Trophoblast cell (in vitro differentiated cells and primary cell): Measurements from ENCODE around the gene LENG8.
A peak's percentile ranks its signal among the peaks of the same experiment; 100 is the strongest.

Experiments used
- DNase-seq, 2 donors: peaks; one replicate each; pipeline ENCODE4 v3.0.0-alpha.2; 2016
- H2AFZ ChIP-seq: 2 replicates; pipeline ENCODE4 v1.6.1; 2013; ENCODE audit warnings: low read length, moderate library complexity, mild to moderate bottlenecking; ENCODE audit not compliant: insufficient read depth, poor library complexity
- H2AK5ac ChIP-seq: 2 replicates; pipeline ENCODE4 v1.6.1; 2013; ENCODE audit warnings: mild to moderate bottlenecking, low read length
- H2BK120ac ChIP-seq: 2 replicates; pipeline ENCODE4 v1.6.1; 2013; ENCODE audit warnings: low read length, mild to moderate bottlenecking, moderate library complexity; ENCODE audit not compliant: insufficient read depth, poor library complexity
- H2BK12ac ChIP-seq: 2 replicates; pipeline ENCODE4 v1.6.1; 2013; ENCODE audit warnings: mild to moderate bottlenecking, low read length, moderate library complexity
- H2BK5ac ChIP-seq: 2 replicates; pipeline ENCODE4 v1.6.1; 2013; ENCODE audit warnings: low read length, low read depth, moderate library complexity, mild to moderate bottlenecking; ENCODE audit not compliant: poor library complexity
- H3K14ac ChIP-seq: 2 replicates; pipeline ENCODE4 v1.6.1; 2013; ENCODE audit warnings: mild to moderate bottlenecking, low read length
- H3K18ac ChIP-seq: 2 replicates; pipeline ENCODE4 v1.6.1; 2013; ENCODE audit warnings: mild to moderate bottlenecking, low read length
- H3K23ac ChIP-seq: 2 replicates; pipeline ENCODE4 v1.6.1; 2013; ENCODE audit warnings: low read length
- H3K27ac ChIP-seq: 2 replicates; pipeline ENCODE4 v1.5.1; 2013; ENCODE audit warnings: low read depth, mild to moderate bottlenecking, inconsistent platforms, low read length, moderate library complexity
- H3K27me3 ChIP-seq: 2 replicates; pipeline ENCODE4 v1.6.1; 2013; ENCODE audit warnings: inconsistent platforms, mild to moderate bottlenecking, low read length, moderate library complexity; ENCODE audit not compliant: insufficient read depth
- H3K36me3 ChIP-seq, 2 experiments: 1 replicate in 1 of 2; 2 replicates in 1 of 2; pipeline ENCODE4 v1.6.1; 2013; ENCODE audit warnings: low read length in 2 of 2, mild to moderate bottlenecking in 2 of 2, moderate library complexity in 1 of 2; ENCODE audit not compliant: insufficient read depth in 2 of 2, control insufficient read depth in 1 of 2
- H3K4ac ChIP-seq: 2 replicates; pipeline ENCODE4 v1.6.1; 2013; ENCODE audit warnings: low read depth, mild to moderate bottlenecking, low read length, moderate library complexity
- H3K4me1 ChIP-seq, 2 experiments: 1 replicate in 1 of 2; 2 replicates in 1 of 2; pipeline ENCODE4 v1.6.1; 2013; ENCODE audit warnings: low read length in 2 of 2, mild to moderate bottlenecking in 2 of 2, moderate library complexity in 1 of 2; ENCODE audit not compliant: insufficient read depth in 2 of 2, control insufficient read depth in 1 of 2
- H3K4me2 ChIP-seq: 2 replicates; pipeline ENCODE4 v1.6.1; 2013; ENCODE audit warnings: inconsistent platforms, mild to moderate bottlenecking, low read length, moderate library complexity
- H3K4me3 ChIP-seq: 2 replicates; pipeline ENCODE4 v1.5.1; 2013; ENCODE audit warnings: mild to moderate bottlenecking, low read depth, low read length, inconsistent platforms
- H3K79me1 ChIP-seq: one replicate; pipeline ENCODE4 v1.6.1; 2013; ENCODE audit warnings: low read length
- H3K79me2 ChIP-seq: 2 replicates; pipeline ENCODE4 v1.6.1; 2013; ENCODE audit warnings: low read length, mild to moderate bottlenecking; ENCODE audit not compliant: control insufficient read depth, insufficient read depth, poor library complexity
- H3K9ac ChIP-seq: 2 replicates; pipeline ENCODE4 v1.6.1; 2013; ENCODE audit warnings: mild to moderate bottlenecking, low read length
- H3K9me3 ChIP-seq: 2 replicates; pipeline ENCODE4 v1.6.1; 2013; ENCODE audit warnings: low read depth, mild to moderate bottlenecking, control low read depth, inconsistent platforms, low read length; ENCODE audit not compliant: insufficient read depth
- H4K12ac ChIP-seq: 2 replicates; pipeline ENCODE4 v1.6.1; 2013; ENCODE audit warnings: low read depth, mild to moderate bottlenecking, low read length, moderate library complexity
- H4K8ac ChIP-seq: 2 replicates; pipeline ENCODE4 v1.6.1; 2013; ENCODE audit warnings: low read depth, mild to moderate bottlenecking, low read length, moderate library complexity
- H4K91ac ChIP-seq: one replicate; pipeline ENCODE4 v1.6.1; 2013; ENCODE audit warnings: low read depth, mild to moderate bottlenecking, low read length, moderate library complexity
- WGBS: extraction: QIAGEN DNeasy Blood & Tissue Kit; methylation state at CpG from one replicate; pipeline ENCODE4 v1.1.7; 2013; ENCODE audit warnings: missing lambda C conversion rate; ENCODE audit not compliant: insufficient read length, insufficient coverage; ENCODE audit errors: extremely low coverage; 5-methylcytosine and 5-hydroxymethylcytosine counted together

The LENG8 gene

DNA sequence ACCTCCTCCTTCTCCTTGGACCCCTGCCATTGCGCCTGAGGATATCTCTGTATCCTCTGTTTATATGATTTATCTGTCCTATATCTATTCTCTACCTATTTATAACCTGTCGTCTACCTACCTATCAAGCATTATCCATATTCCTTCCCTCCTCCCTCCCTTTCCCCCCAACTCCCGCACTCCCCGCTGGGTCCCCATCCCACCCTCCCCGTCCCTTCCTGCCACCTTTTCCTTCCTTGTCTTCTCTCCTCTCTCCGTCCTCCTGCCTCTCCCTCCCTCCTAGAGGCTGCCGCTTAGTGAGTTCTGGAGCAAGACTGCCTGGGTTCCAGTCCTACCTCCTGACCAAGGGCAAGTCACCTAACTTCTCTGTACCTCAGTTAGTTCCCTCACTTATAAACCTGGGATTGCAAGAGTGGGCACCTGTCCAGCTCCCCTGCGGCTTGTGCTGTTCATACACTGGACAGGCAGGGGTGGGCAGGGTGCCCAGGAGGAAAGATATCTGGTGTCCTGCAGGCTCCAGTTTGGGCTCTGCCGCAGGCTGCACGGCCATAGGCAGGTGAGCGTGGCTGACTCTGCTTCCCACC, 17.7 kb upstream of the LENG8 start:
- no peak for DNase-seq
- Histone ChIP-seq H3K23ac (no peak overlapping the region), H4K91ac (no peak overlapping the region), H3K14ac (no peak overlapping the region), H3K9me3 (peaks cover 2% of the 10 kb centered on the region), H3K27ac (no peak overlapping the region), H3K4me3 (no peak overlapping the region), H4K8ac (no peak overlapping the region), H3K4me1 (peaks cover 11 to 23% of the 10 kb centered on the region in 2 experiments), H4K12ac (no peak overlapping the region), H3K18ac (no peak overlapping the region), H3K4me2 (peak overlapping the region; percentile 56), H2AK5ac (no peak overlapping the region), H3K4ac (no peak overlapping the region), H3K36me3 (peaks cover 0 to 4% of the 10 kb centered on the region in 2 experiments), H3K79me1 (no peaks in the 10 kb centered on the region), H2BK12ac (no peak overlapping the region), H3K27me3 (no peaks in the 10 kb centered on the region), H2AFZ (no peak overlapping the region), H3K9ac (no peak overlapping the region), H2BK5ac (no peak overlapping the region), H3K79me2 (no peaks in the 10 kb centered on the region), H2BK120ac (peak overlapping the region; percentile 8)
- no CpG with 5 or more reads among the region's 11 CpGs for WGBS

DNA sequence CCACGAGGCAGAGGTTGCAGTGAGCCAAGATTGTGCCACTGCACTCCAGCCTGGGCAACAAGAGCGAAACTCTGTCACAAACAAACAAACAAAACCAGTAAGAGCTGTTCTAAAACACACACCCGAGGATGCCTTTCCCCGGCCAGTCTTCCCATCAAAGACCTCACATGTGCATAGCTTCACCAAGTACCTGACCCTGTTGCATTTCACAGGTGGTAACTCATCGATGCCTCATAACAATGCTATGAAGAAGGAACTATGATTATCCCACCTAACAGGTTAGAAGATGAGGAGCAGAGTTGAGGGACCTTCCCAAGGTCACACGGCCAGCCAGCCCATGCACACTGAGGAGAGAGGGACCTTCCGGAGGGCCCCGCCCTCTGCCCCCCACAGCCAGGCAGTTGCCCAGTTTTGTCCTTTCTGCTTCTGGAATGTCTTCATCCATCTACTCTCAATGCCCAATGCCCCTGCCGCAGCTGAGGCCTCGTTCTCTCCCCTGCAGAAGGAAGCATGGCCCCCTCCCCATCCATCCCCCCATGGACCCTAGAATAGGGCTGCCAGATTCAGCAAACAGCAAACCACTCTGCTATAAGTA, 16.8 kb upstream of the LENG8 start:
- DNase-seq, result peak; percentile 92 to 96
- no peak overlapping the region for H3K27ac ChIP-seq
- peaks cover 3% of the 10 kb centered on the region for H3K9me3 ChIP-seq
- H2BK120ac ChIP-seq, result no peak overlapping the region
- peaks cover 0 to 4% of the 10 kb centered on the region in 2 experiments for H3K36me3 ChIP-seq
- H3K14ac ChIP-seq, result no peak overlapping the region
- no peak overlapping the region for H4K91ac ChIP-seq
- H3K9ac ChIP-seq, result no peak overlapping the region
- no peak overlapping the region for H3K4me2 ChIP-seq
- no peaks in the 10 kb centered on the region for H3K79me2 ChIP-seq
- H3K4ac ChIP-seq, result no peak overlapping the region
- H3K79me1 ChIP-seq, result no peaks in the 10 kb centered on the region
- no peak overlapping the region for H2BK5ac ChIP-seq
- WGBS, result no CpG with 5 or more reads among the region's 10 CpGs
- no peak overlapping the region for H2AFZ ChIP-seq
- H2AK5ac ChIP-seq, result no peak overlapping the region
- H3K4me1 ChIP-seq, result peaks cover 8 to 18% of the 10 kb centered on the region in 2 experiments
- no peaks in the 10 kb centered on the region for H3K27me3 ChIP-seq
- no peak overlapping the region for H4K8ac ChIP-seq
- no peak overlapping the region for H2BK12ac ChIP-seq
- H3K4me3 ChIP-seq, result no peak overlapping the region
- H3K18ac ChIP-seq, result no peak overlapping the region
- H3K23ac ChIP-seq, result no peak overlapping the region
- no peak overlapping the region for H4K12ac ChIP-seq

DNA sequence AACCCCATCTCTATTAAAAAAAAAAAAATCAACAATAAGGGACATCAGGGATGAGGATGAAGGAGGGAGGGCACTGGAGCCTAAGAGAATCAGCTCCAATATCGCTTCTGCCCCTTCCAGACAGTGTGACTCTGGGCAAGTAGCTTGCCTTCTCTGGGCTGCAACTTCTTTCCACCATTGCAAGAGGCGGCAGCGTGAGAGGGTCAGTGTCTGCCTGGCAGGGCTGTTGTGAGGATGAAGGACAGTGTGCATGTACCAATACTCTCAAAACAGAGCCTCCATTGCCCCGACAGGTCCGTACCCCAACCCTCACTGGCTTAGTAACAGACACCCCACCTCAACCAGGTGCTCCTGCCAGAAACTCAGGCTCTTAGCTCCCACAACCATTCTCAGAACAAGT, 15.3 kb upstream of the LENG8 start:
- H3K9me3 ChIP-seq, result peaks cover 3% of the 10 kb centered on the region
- no peak overlapping the region for H4K12ac ChIP-seq
- H3K79me2 ChIP-seq, result no peaks in the 10 kb centered on the region
- H3K4ac ChIP-seq, result no peak overlapping the region
- no peak overlapping the region for H3K18ac ChIP-seq
- H3K4me1 ChIP-seq, result peaks cover 8 to 18% of the 10 kb centered on the region in 2 experiments
- no peak overlapping the region for H3K27ac ChIP-seq
- H3K4me2 ChIP-seq, result no peak overlapping the region
- H2BK12ac ChIP-seq, result no peak overlapping the region
- no peak overlapping the region for H2BK120ac ChIP-seq
- H3K36me3 ChIP-seq, result peaks cover 1 to 4% of the 10 kb centered on the region in 2 experiments
- no peaks in the 10 kb centered on the region for H3K79me1 ChIP-seq
- H2AK5ac ChIP-seq, result no peak overlapping the region
- no peak overlapping the region for H3K14ac ChIP-seq
- H3K9ac ChIP-seq, result no peak overlapping the region
- H2AFZ ChIP-seq, result no peak overlapping the region
- no peaks in the 10 kb centered on the region for H3K27me3 ChIP-seq
- no peak overlapping the region for H3K4me3 ChIP-seq
- H4K91ac ChIP-seq, result no peak overlapping the region
- DNase-seq, result no peak
- H2BK5ac ChIP-seq, result no peak overlapping the region
- no peak overlapping the region for H3K23ac ChIP-seq
- no peak overlapping the region for H4K8ac ChIP-seq
- WGBS, result no CpG with 5 or more reads among the region's 5 CpGs

- Histone ChIP-seq H3K79me1 (no peaks in the 10 kb centered on the region), H3K4me1 (peaks cover 8 to 18% of the 10 kb centered on the region in 2 experiments), H3K27me3 (no peaks in the 10 kb centered on the region), H2BK5ac (no peak overlapping the region), H4K8ac (no peak overlapping the region), H3K27ac (no peak overlapping the region), H3K4me3 (no peak overlapping the region), H3K9ac (no peak overlapping the region), H4K91ac (no peak overlapping the region), H3K79me2 (no peaks in the 10 kb centered on the region), H3K14ac (no peak overlapping the region), H4K12ac (no peak overlapping the region), H2BK12ac (no peak overlapping the region), H2AK5ac (no peak overlapping the region), H2AFZ (no peak overlapping the region), H3K4ac (no peak overlapping the region), H2BK120ac (no peak overlapping the region), H3K18ac (no peak overlapping the region), H3K23ac (no peak overlapping the region), H3K4me2 (no peak overlapping the region), H3K9me3 (peaks cover 3% of the 10 kb centered on the region), H3K36me3 (peaks cover 6 to 9% of the 10 kb centered on the region in 2 experiments)
- DNase-seq, result no peak
- no CpG with 5 or more reads among the region's 23 CpGs for WGBS
Measured at GRCh38 chr19:54434112-54434872, 14.7 kb upstream of the LENG8 start.
